GM19468 (cell line): Measurements from ENCODE around the gene FASN.
"Not testable (repeated sequence)": the region's sequence is repeated elsewhere in the genome, so short reads cannot be mapped to it uniquely, and the experiment has no call there.

Experiments used
- ATAC-seq: cut with Tn5 transposase; IDR thresholded peaks from one replicate; pipeline ENCODE4 v1.9.1; 2021; ENCODE audit warnings: mild to moderate bottlenecking, moderate library complexity, moderate number of reproducible peaks; ENCODE audit not compliant: unreplicated experiment; ENCODE audit errors: extremely low read depth

Gene FASN

GRCh38 chr17:82098169-82098938 is at the start of gene FASN:
Gene FASN (minus strand): TSS chr17:82098236. CDS start chr17:82096445, 1,791 bp downstream.
- peak; percentile 47 for ATAC-seq

GRCh38 chr17:82146663-82147654 is 48.9 kb upstream of the FASN start:
- no peak for ATAC-seq

GRCh38 chr17:82145550-82146155 is 47.6 kb upstream of the FASN start:
- ATAC-seq: no peak

GRCh38 chr17:82143333-82143732 is 45.3 kb upstream of the FASN start:
- ATAC-seq: no peak

- not testable (repeated sequence) for ATAC-seq
Measured at GRCh38 chr17:82139961-82140360, 41.9 kb upstream of the FASN start.

- ATAC-seq: no peak
Measured at GRCh38 chr17:82138511-82138992, 40.5 kb upstream of the FASN start.

GRCh38 chr17:82134101-82134500 is 36.1 kb upstream of the FASN start:
- ATAC-seq: no peak

- not testable (repeated sequence) for ATAC-seq
Measured at GRCh38 chr17:82133166-82133953, 35.3 kb upstream of the FASN start.

- ATAC-seq: no peak
Measured at GRCh38 chr17:82129095-82129494, 31.1 kb upstream of the FASN start.

- ATAC-seq: no peak
Measured at GRCh38 chr17:82128287-82128686, 30.3 kb upstream of the FASN start.

GRCh38 chr17:82127704-82128103 is 29.7 kb upstream of the FASN start:
- ATAC-seq: no peak

GRCh38 chr17:82127315-82127595 is 29.2 kb upstream of the FASN start:
- ATAC-seq: no peak

GRCh38 chr17:82126556-82127314 is 28.7 kb upstream of the FASN start:
- ATAC-seq: no peak

- no peak for ATAC-seq
Measured at GRCh38 chr17:82124101-82124500, 26.1 kb upstream of the FASN start.

- ATAC-seq: no peak
Measured at GRCh38 chr17:82121660-82122629, 23.9 kb upstream of the FASN start.

GRCh38 chr17:82121246-82121645 is 23.2 kb upstream of the FASN start:
- ATAC-seq: no peak

- no peak for ATAC-seq
Measured at GRCh38 chr17:82120148-82120547, 22.1 kb upstream of the FASN start.

- no peak for ATAC-seq
Measured at GRCh38 chr17:82118815-82119380, 20.9 kb upstream of the FASN start.
